Lower lobe of right lung (tissue), 2 donors: Measurements from ENCODE around the gene ODAD4. TPM values are rescaled to one million over a fixed set of nuclear protein-coding genes. Genes with fewer than 3 reads are reported as not detected.

ENCODE experiments used
- ATAC-seq, 2 donors: fragments of 200-7000 bp; cut with Tn5 transposase; one replicate each; pipeline ENCODE4 v1.9.1; 2020 to 2022; ENCODE audit warnings: mild to moderate bottlenecking in 2 of 2, moderate library complexity in 2 of 2
- DNase-seq: peaks from one replicate; pipeline ENCODE4 v3.0.0-alpha.2; 2020
- H3K27ac ChIP-seq: fragments of 200-600 bp; one replicate; pipeline ENCODE4 v1.8.0; 2022
- H3K27me3 ChIP-seq: fragments of 200-600 bp; one replicate; pipeline ENCODE4 v1.8.0; 2022; ENCODE audit warnings: low read depth
- H3K36me3 ChIP-seq: fragments of 200-600 bp; one replicate; pipeline ENCODE4 v1.8.0; 2022; ENCODE audit warnings: mild to moderate bottlenecking
- H3K4me1 ChIP-seq: fragments of 200-600 bp; one replicate; pipeline ENCODE4 v1.8.0; 2022
- H3K4me3 ChIP-seq: fragments of 200-600 bp; one replicate; pipeline ENCODE4 v1.8.0; 2022; ENCODE audit warnings: mild to moderate bottlenecking
- H3K9me3 ChIP-seq: fragments of 200-600 bp; one replicate; pipeline ENCODE4 v1.8.0; 2022
- intact Hi-C: fragments of 100-400 bp; cut with DNase I; formaldehyde crosslinking; loops from one replicate; pipeline ENCODE4 v1.11.0; 2022
- long read RNA-seq: library from polyadenylated mRNA; unstranded; transcript quantifications from one replicate; pipeline ENCODE4 v2.0.0, GENCODE V29; 2021
- total RNA-seq: library from RNA; stranded (reverse); fragmentation: NEBNext Ultra II Directional; extraction: Animal tissue kit (Norgen Biotek cat#: 25700); gene quantifications from one replicate; pipeline ENCODE4 v1.2.1, GENCODE V29; 2021
- TF ChIP-seq, protein P1 (sequence below): fragments of 200-600 bp; IDR thresholded peaks from one replicate; pipeline ENCODE4 v1.8.0; 2022; ENCODE audit warnings: antibody characterized with exemption, mild to moderate bottlenecking
- donor health status: DM: no; HTN: yes; CAD: no; lungs with severe emphysema.

Gene ODAD4, protein sequence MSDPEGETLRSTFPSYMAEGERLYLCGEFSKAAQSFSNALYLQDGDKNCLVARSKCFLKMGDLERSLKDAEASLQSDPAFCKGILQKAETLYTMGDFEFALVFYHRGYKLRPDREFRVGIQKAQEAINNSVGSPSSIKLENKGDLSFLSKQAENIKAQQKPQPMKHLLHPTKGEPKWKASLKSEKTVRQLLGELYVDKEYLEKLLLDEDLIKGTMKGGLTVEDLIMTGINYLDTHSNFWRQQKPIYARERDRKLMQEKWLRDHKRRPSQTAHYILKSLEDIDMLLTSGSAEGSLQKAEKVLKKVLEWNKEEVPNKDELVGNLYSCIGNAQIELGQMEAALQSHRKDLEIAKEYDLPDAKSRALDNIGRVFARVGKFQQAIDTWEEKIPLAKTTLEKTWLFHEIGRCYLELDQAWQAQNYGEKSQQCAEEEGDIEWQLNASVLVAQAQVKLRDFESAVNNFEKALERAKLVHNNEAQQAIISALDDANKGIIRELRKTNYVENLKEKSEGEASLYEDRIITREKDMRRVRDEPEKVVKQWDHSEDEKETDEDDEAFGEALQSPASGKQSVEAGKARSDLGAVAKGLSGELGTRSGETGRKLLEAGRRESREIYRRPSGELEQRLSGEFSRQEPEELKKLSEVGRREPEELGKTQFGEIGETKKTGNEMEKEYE
- 5.4 TPM for total RNA-seq
- long read RNA-seq, partial matches to known transcripts = 1 of 8 reads
- long read RNA-seq, other reads (novel, unspliced or antisense) = 3 of 8 reads

DNA sequence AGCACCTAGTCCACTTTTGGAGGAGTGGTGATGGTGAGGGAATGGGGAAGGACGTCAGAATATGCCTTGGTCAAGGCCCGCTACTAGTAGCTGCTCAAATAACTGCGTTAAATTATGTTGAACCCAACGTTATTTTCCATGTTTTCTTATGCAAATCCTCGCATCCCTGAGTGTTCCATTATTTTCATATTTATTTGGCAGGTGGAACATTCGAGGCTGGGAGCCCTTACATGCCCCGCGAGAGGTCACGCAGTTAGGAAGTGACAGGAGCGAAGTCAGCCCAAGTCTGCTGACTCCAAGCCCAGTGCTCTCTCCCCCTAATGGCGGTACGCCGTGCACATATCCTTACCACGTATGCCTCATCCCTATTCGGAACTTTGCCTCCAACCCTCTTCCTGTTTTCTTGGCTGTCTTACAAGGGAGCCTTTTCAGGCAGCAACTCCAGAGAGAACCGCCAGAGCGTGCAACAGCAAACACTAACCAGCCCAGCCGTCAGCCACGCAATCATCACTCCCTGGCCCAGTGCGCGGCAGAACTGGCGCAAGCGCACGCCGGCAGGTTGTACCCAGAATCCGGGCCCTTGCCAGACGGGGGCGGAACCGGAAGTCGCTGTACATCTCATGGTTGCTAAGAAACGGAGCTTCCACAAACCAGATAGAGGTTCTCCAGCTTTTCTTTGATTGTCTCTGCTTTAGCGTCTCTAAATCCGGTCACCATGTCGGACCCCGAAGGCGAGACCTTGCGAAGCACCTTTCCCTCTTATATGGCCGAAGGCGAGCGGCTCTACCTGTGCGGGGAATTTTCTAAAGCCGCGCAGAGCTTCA is at the start of gene ODAD4:
Gene ODAD4 (plus strand): TSS at position 609 of the 824 bp plus-strand sequence. CDS start 107 bp downstream, at position 716.
- Histone ChIP-seq H3K9me3 (no peaks in the 10 kb centered on the region), H3K36me3 (no peaks in the 10 kb centered on the region), H3K4me1 (peaks cover 14% of the 10 kb centered on the region), H3K4me3 (peak within 1 kb of the TSS; percentile 63), H3K27ac (peak within 1 kb of the TSS; percentile 83), H3K27me3 (no peaks in the 10 kb centered on the region)
- TF ChIP-seq, protein P1, sequence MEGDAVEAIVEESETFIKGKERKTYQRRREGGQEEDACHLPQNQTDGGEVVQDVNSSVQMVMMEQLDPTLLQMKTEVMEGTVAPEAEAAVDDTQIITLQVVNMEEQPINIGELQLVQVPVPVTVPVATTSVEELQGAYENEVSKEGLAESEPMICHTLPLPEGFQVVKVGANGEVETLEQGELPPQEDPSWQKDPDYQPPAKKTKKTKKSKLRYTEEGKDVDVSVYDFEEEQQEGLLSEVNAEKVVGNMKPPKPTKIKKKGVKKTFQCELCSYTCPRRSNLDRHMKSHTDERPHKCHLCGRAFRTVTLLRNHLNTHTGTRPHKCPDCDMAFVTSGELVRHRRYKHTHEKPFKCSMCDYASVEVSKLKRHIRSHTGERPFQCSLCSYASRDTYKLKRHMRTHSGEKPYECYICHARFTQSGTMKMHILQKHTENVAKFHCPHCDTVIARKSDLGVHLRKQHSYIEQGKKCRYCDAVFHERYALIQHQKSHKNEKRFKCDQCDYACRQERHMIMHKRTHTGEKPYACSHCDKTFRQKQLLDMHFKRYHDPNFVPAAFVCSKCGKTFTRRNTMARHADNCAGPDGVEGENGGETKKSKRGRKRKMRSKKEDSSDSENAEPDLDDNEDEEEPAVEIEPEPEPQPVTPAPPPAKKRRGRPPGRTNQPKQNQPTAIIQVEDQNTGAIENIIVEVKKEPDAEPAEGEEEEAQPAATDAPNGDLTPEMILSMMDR = peak; percentile 51
- ATAC-seq (peak; percentile 99), DNase-seq (peak; percentile 99)
- intact Hi-C loops = no loop called here

DNA sequence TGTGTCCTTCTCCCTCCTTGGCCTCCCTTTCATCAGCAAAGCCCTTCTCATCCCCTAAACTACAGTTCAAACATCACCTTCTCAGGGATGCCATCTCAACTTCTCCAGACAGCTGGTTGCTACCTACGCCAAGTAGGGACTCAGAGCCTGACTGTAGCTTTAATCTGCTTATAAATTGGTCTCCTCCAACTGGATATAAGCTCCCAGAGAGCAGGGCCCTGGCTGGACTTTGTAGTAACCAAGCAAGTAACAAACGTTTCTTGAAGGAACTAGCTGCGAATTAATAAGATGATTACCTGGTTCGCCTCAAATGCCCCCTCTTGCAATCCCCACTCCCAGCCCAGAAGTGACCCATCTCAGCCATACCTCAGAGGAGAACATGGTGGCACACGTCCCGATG is 47.7 kb upstream of the ODAD4 start:
- TF ChIP-seq, protein P1 = no peak
- Histone ChIP-seq H3K9me3 (no peaks in the 10 kb centered on the region), H3K27ac (no peak overlapping the region), H3K4me3 (no peak overlapping the region), H3K4me1 (no peaks in the 10 kb centered on the region), H3K27me3 (no peaks in the 10 kb centered on the region), H3K36me3 (peaks cover 99% of the 10 kb centered on the region)
- ATAC-seq (no peak), DNase-seq (no peak)
- intact Hi-C loops = no loop called here

DNA sequence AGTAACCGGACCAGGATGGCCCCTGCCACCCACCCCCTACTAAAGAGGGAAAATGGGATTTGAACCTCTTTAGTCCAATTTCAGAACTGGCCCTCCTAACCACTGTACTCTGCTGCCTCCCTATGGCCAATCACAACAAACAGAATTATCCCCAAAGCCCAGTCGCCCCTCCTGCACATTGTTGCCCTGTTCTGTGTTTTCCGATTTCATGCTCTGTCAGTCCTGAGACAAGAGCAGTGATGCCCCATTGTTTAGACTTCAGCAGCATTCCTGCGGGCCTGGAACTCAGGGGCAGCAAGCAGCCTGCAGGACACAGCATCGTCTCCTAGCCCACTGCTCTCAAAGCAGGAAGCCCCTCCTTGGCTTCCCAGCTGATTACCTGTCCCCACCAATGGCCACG is 44.7 kb upstream of the ODAD4 start:
- intact Hi-C loops = no loop called here
- TF ChIP-seq, protein P1 = no peak
- ATAC-seq = no peak
- Histone ChIP-seq H3K9me3 (no peaks in the 10 kb centered on the region), H3K4me3 (no peak overlapping the region), H3K4me1 (no peaks in the 10 kb centered on the region), H3K36me3 (peaks cover 98% of the 10 kb centered on the region), H3K27ac (no peak overlapping the region), H3K27me3 (no peaks in the 10 kb centered on the region)
- DNase-seq = no peak

DNA sequence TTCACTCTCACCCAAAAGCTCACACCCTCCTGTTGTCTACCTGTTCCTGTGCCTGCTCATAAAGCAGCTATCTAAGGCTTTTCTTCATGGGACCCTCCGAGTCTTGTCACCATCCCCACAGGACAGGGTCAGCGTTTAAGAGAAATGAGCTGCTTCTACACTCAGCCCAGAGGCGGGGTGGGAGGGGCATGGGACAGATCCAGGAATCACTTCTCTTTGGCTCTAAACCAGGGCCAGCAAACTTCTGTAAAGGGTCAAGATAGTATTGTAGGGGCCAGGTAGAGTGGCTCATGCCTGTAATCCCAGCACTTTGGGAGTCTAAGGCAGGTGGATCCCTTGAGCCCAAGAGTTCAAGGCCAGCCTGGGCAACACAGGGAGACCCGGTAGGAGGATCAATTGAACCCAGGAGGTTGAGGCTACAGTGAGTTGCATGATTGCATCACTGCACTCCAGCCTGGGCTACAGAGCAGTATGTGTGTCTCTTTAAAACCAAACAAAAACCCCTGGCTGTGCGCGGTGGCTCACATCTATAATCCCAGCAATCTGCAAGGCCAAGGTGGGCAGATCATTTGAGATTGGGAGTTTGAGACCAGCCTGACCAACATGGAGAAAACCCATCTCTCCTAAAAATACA is 42.0 kb upstream of the ODAD4 start:
- no peak for DNase-seq
- Histone ChIP-seq H3K4me3 (no peak overlapping the region), H3K36me3 (peaks cover 99% of the 10 kb centered on the region), H3K4me1 (no peaks in the 10 kb centered on the region), H3K9me3 (no peaks in the 10 kb centered on the region), H3K27ac (no peak overlapping the region), H3K27me3 (no peaks in the 10 kb centered on the region)
- TF ChIP-seq, protein P1 = no peak
- intact Hi-C loops = no loop called here
- peak in 1 of 2 donors; percentile 27 for ATAC-seq
